GM19328 (cell line): ENCODE results near the gene PSMB5.

Experiments
- ATAC-seq: cut with Tn5 transposase; IDR thresholded peaks from one replicate; pipeline ENCODE4 v1.9.1; 2021; ENCODE audit warnings: mild to moderate bottlenecking, moderate library complexity; ENCODE audit not compliant: unreplicated experiment

The PSMB5 gene

GRCh38 chr14:22995889-22996625, 38.6 kb downstream of the PSMB5 start:
- ATAC-seq: no peak

GRCh38 chr14:22994762-22995275, 39.9 kb downstream of the PSMB5 start:
- no peak for ATAC-seq

- ATAC-seq: no peak
Measured at GRCh38 chr14:22993517-22993916, 41.2 kb downstream of the PSMB5 start.

DNA sequence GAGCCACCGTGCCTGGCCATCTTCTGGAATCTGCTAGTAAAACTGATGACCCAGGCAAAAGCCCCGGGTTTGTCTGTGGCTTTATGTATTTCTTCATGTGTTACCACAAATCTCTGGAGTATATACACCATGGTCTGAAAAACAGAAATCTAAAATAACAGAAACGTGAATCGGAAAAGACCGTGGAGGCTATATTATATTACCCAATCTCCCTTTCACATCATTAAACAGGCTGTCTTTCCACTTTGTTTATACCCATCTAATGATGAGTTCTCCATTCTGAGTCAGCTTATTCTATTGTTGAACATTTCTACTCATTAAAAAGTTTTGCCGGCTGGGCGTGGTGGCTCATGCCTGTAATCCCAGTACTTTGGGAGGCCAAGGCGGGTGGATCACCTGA, 42.8 kb downstream of the PSMB5 start:
- no peak for ATAC-seq

DNA sequence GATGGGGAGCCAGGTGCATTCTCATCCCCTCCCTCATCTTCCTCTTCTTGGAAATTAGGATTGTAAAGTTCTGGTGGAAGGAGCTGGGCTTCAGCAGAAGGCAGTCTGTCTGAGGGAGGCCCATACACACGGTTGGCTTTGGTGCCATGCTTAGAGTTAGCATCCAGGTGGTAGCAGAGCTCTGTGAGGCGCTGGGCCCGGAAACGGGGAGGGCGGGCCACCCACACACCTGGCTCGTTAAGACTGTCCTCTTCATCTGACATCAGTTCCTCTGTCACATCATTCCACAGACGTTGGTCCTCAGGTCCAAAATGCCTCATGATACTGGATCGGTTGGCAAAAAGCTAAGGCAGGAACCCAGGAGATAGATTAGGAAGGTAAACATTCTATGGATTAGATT, 47.4 kb downstream of the PSMB5 start:
- no peak for ATAC-seq

- no peak for ATAC-seq
Measured at GRCh38 chr14:22986508-22987054, 48.1 kb downstream of the PSMB5 start.

DNA sequence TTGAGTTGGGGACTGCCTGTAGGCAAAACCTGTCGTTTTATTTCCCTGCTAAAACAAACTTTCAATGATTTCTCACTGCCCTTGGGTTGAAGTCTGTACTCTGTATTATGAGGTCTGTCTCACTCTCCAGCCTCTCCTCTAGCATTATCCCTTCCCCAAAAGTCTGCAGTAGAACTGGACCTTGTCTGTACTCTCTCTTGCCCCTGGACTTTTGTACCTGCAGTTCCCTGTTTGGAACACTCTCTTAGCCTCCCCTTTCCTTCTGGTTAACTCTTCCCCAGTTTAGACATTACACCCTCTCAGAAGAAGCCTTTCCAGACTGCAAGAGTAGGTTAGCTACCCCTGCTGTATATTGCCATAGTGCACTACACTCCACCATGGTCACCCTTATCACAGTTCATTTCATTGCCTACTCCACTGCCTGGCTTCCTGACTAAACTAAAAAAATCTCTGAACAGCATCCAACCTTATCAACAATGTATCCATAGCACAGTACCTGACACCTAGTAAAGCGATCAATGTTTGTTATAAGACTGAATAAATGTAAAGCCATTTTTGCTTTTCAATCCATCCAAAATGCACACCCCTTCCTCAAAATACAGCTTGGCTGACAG, 48.7 kb downstream of the PSMB5 start:
- no peak for ATAC-seq

GRCh38 chr14:22984959-22985658, 49.6 kb downstream of the PSMB5 start:
- ATAC-seq: no peak

- no peak for ATAC-seq
Measured at GRCh38 chr14:22982477-22983245, 52.0 kb downstream of the PSMB5 start, which contains the start of gene AJUBA. Gene AJUBA, minus strand, starts transcription at chr14:22982551. Its CDS starts 285 bp downstream, at chr14:22982266.

GRCh38 chr14:22981876-22982476, 52.7 kb downstream of the PSMB5 start:
- no peak for ATAC-seq

DNA sequence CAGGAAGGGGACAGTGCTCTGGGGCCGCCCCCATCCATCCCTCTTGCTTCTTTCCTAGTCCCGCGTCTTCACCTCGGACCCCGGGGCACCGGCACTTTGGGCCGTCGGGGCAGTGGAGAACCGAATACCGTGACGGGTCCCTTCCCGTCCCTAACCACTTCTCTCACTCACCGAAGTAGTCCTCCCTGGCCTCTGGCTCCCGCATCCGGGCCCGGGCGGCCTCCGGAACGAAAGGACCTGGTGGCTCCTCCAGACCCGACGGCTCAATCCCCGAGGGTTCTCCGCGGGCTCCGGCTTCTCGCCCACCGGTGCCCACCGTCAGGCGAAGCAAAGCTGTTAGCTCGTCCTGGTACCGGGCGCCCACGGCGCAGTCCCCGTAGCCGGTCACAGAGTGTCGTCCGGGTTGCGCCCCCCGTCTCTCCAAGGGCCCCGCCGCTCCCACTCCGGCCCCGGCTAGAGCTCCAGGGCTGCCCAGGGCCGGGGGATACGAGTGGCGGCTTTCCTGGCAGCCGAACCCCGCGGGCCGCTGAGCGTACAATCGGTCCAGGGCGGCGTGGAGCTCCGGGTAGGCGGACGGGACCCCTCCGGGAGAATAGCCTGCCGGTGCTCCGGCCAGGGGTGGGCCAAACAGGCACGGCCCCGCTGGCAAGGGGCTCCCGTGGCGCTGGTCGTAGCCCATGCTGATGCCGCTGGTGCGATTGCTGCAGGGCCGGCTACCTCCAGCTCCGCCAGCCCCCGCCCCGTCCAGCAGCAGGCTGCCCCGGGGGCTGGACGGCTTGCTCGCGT, 53.4 kb downstream of the PSMB5 start:
- ATAC-seq: no peak

- no peak for ATAC-seq
Measured at GRCh38 chr14:22980672-22981089, 54.0 kb downstream of the PSMB5 start.

- no peak for ATAC-seq
Measured at GRCh38 chr14:22979748-22980392, 54.8 kb downstream of the PSMB5 start.

DNA sequence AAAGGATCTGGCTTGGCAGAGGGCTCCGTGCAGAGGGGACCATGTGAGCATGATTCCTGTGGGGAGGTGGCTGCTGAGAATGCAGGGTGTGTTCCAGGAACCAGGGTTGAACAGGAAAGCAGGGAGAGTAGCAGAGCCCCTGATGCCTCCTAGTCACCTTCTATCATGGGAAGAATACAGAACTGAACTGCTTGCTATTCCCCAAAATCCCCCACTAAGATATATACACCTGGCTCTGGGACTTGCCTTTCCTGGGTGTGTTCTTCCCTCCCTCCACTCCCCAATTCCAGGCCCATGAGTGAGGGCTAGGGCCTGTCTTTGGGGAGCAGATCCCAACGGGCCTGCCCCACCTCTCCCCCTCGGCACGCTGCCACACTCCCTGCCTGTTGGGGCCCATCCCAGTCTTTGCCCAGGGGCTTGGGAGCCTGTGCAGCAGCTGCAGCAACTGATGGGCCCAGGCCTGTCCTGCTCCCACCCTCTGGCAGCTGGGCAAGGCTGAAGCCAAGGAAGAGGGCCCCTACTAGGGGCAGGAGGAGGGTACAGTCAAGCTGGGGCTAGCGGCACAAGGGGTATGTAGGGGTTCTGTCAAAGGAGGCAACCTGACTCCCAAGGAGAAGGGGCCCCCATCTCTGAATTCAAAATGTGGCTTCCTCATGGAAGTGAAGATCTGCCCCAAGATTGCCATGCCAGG, 55.6 kb downstream of the PSMB5 start:
- no peak for ATAC-seq

DNA sequence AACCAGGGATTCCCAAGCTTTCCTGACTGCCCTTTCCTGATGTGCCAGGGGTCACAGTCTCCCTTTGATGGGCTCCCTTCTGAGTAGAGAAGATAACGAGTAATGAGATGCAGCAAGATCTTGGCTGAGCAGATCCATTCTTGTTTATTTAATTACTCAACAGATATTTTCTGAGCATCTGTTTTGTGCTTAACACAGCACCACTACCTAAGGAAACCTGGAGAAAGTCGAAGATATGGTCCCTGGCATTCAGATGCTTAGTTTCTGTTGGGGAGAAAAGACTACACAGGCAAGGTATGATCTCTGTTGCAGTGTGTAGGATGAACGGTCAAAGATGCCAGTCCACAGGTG, 56.2 kb downstream of the PSMB5 start:
- no peak for ATAC-seq

DNA sequence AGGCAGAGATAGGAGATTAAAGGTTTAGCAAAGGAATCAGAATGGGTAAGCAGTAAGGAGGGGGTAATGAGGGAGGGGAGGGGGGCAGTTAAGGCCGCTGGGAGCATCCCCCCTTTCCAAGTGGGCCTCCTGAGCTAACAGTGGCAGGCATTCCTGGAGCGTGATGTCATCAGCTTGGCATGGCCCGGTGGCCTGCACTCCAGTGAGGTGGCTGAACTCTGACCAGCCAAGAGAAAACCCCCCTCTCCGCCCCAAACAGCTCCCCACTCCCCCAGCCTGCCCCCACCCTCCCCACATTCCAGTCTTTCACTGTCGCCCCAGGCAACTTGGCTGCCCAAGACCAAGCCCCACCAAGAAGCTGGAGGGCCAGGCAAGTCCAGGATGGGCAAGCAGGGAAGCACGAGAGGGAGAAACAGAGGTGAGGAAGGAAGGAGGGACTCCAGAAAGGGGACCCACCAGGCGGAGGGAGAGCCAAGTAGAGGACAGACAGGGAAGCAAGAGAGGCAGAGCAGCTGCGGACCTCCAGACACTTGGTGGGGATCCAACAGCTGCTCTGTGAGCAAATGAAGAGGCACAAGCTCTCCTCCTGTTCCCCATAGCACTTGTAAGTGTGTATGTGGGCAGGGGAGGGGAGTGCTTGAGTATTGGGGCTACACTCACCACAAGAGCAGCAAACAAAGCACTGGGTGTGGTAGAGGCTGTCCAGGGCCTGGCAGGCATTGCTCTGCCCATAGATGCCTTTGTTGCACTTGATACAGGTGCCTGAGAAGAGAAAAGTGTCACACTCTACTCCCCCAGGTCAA, 56.8 kb downstream of the PSMB5 start:
- no peak for ATAC-seq

- no peak for ATAC-seq
Measured at GRCh38 chr14:22977434-22977683, 57.3 kb downstream of the PSMB5 start.
